WTC11 (cell line): ENCODE data around the gene KRT76. TPM values are rescaled to one million over a fixed set of nuclear protein-coding genes. Genes with fewer than 3 reads are reported as not detected.

ENCODE experiments used
- ATAC-seq: fragments of 200-7000 bp; cut with Tn5 transposase; 2 replicates; pipeline ENCODE4 v1.10.0; 2021; ENCODE audit warnings: mild to moderate bottlenecking, moderate library complexity
- CTCF ChIA-PET: fragments of 300-600 bp; sonication (Branson Sonifier 250); formaldehyde crosslinking; loops from one replicate; lab custom pipeline; 2021; ENCODE audit warnings: antibody characterized with exemption; lab: Charles Lee
- POLR2A ChIA-PET: fragments of 350-600 bp; sonication (Branson Sonifier 250); formaldehyde crosslinking; loops from one replicate; lab custom pipeline; 2021; ENCODE audit warnings: antibody characterized with exemption; lab: Charles Lee
- DNase-seq: peaks from one replicate; pipeline ENCODE4 v3.0.0; 2021; ENCODE audit warnings: low spot score
- H3K27ac Mint-ChIP-seq: 2 replicates; pipeline ENCODE4 v1.8.0; 2021; ENCODE audit warnings: mixed read lengths
- H3K27me3 Mint-ChIP-seq: 2 replicates; pipeline ENCODE4 v1.8.0; 2021; ENCODE audit warnings: low read depth, mild to moderate bottlenecking, moderate library complexity, mixed read lengths
- H3K36me3 Mint-ChIP-seq: 2 replicates; pipeline ENCODE4 v1.8.0; 2021; ENCODE audit warnings: mixed read lengths
- H3K4me1 Mint-ChIP-seq: 2 replicates; pipeline ENCODE4 v1.8.0; 2022; ENCODE audit warnings: mixed read lengths
- H3K4me3 Mint-ChIP-seq: 2 replicates; pipeline ENCODE4 v1.8.0; 2021; ENCODE audit warnings: mild to moderate bottlenecking, moderate library complexity, mixed read lengths
- H3K9me3 Mint-ChIP-seq: 2 replicates; pipeline ENCODE4 v1.8.0; 2021; ENCODE audit warnings: mixed read lengths
- ATF6 ChIP-seq: sonication (generic); formaldehyde crosslinking; IDR thresholded peaks from 2 replicates; pipeline ENCODE4 v1.8.1; 2023; ENCODE audit warnings: mild to moderate bottlenecking, missing genetic modification reagents
- CREB1 ChIP-seq: sonication (generic); formaldehyde crosslinking; IDR thresholded peaks from 2 replicates; pipeline ENCODE4 v1.8.0; 2023; ENCODE audit warnings: mild to moderate bottlenecking, missing genetic modification reagents
- CREM ChIP-seq: sonication (generic); formaldehyde crosslinking; IDR thresholded peaks from 2 replicates; pipeline ENCODE4 v1.8.1; 2022; ENCODE audit warnings: mild to moderate bottlenecking, missing genetic modification reagents, moderate library complexity
- CTCF ChIP-seq: fragments of 200-600 bp; IDR thresholded peaks from 2 replicates; pipeline ENCODE4 v1.8.0; 2022; ENCODE audit warnings: antibody characterized with exemption
- EMX1 ChIP-seq: fragments of 250-450 bp; sonication (Bioruptor Pico); IDR thresholded peaks from 2 replicates; pipeline ENCODE4 v1.8.0; 2021; ENCODE audit warnings: mild to moderate bottlenecking
- IRF1 ChIP-seq: sonication (generic); formaldehyde crosslinking; IDR thresholded peaks from 2 replicates; pipeline ENCODE4 v1.8.0; 2023; ENCODE audit warnings: missing genetic modification reagents
- OVOL2 ChIP-seq: fragments of 250-450 bp; sonication (Bioruptor Pico); IDR thresholded peaks from 2 replicates; pipeline ENCODE4 v1.9.0; 2021; ENCODE audit warnings: mild to moderate bottlenecking, borderline replicate concordance
- SP1 ChIP-seq: sonication (generic); formaldehyde crosslinking; conservative IDR thresholded peaks from 2 replicates; pipeline ENCODE4 v1.8.1; 2022; ENCODE audit warnings: missing genetic modification reagents
- TP53 ChIP-seq: sonication (generic); formaldehyde crosslinking; IDR thresholded peaks from 2 replicates; pipeline ENCODE4 v1.8.1; 2023; ENCODE audit warnings: mild to moderate bottlenecking, missing genetic modification reagents
- ZNF423 ChIP-seq: fragments of 250-450 bp; sonication (Bioruptor Pico); IDR thresholded peaks from 2 replicates; pipeline ENCODE4 v2.1.2; 2022; ENCODE audit warnings: mild to moderate bottlenecking, moderate library complexity
- total RNA-seq: library from RNA; stranded (reverse); gene quantifications from 3 replicates; pipeline ENCODE4 v1.2.3, GENCODE V29; 2021
- TF ChIP-seq, protein P1 (sequence below): sonication (generic); formaldehyde crosslinking; IDR thresholded peaks from 2 replicates; pipeline ENCODE4 v1.8.0; 2022; ENCODE audit warnings: mild to moderate bottlenecking, missing genetic modification reagents
- TF ChIP-seq, protein P2 (sequence below): fragments of 250-450 bp; sonication (Bioruptor Pico); IDR thresholded peaks from 2 replicates; pipeline ENCODE4 v1.8.0; 2021; ENCODE audit warnings: mild to moderate bottlenecking
- TF ChIP-seq, protein P3 (sequence below): sonication (generic); formaldehyde crosslinking; conservative IDR thresholded peaks from 2 replicates; pipeline ENCODE4 v1.8.1; 2022; ENCODE audit warnings: mild to moderate bottlenecking, missing genetic modification reagents
- TF ChIP-seq, protein P4 (sequence below): sonication (generic); formaldehyde crosslinking; IDR thresholded peaks from 2 replicates; pipeline ENCODE4 v1.8.1; 2022; ENCODE audit warnings: low read depth, mild to moderate bottlenecking, moderate library complexity, missing genetic modification reagents, borderline replicate concordance
- TF ChIP-seq, protein P5 (sequence below): fragments of 250-450 bp; sonication (Bioruptor Pico); IDR thresholded peaks from 2 replicates; pipeline ENCODE4 v1.9.0; 2021; ENCODE audit warnings: mild to moderate bottlenecking
- TF ChIP-seq, protein P6 (sequence below): sonication (generic); formaldehyde crosslinking; IDR thresholded peaks from 2 replicates; pipeline ENCODE4 v1.8.1; 2023; ENCODE audit warnings: mild to moderate bottlenecking, moderate library complexity, missing genetic modification reagents
- TF ChIP-seq, protein P7 (sequence below): fragments of 250-450 bp; sonication (Bioruptor Pico); IDR thresholded peaks from 2 replicates; pipeline ENCODE4 v1.9.0; 2021; ENCODE audit warnings: mild to moderate bottlenecking

KRT76 gene
- total RNA-seq, 1 experiment from 2014 or later, result not detected

DNA sequence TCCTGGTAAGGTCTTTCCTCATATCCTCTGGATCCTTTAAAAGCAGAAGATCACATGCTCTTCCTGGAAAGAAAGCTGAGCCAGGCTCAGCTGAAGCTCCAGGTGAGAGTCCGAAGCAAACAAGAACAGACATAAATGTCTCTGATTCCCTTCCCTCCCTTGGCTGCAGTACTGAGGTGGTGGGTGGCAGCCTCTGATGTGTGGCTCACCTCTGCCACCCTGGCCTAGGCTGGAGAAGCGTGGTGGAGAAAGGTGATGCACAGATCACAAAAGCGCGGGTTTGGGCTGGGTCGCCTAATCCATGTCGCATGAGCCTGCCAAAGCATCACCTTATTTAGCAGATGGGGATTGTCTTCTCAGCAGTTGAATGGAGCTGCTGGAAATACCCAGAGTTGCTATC is 2.8 kb upstream of the KRT76 start:
- ATAC-seq (no peak), DNase-seq (no peak)
- Mint-ChIP-seq H3K4me3 (no peak overlapping the region), H3K27me3 (no peaks in the 10 kb centered on the region), H3K27ac (no peak overlapping the region), H3K36me3 (no peaks in the 10 kb centered on the region), H3K9me3 (no peaks in the 10 kb centered on the region), H3K4me1 (no peaks in the 10 kb centered on the region)
- CTCF ChIA-PET, result interaction anchor here (1.3 to 1.5 kb wide), 2 partner anchors 91 kb away, joined by 3 to 4 read pairs; no protein-coding TSS in a partner anchor
- POLR2A ChIA-PET, result no interaction called here
- TF ChIP-seq OVOL2, result no peak
- TF ChIP-seq, protein P1, sequence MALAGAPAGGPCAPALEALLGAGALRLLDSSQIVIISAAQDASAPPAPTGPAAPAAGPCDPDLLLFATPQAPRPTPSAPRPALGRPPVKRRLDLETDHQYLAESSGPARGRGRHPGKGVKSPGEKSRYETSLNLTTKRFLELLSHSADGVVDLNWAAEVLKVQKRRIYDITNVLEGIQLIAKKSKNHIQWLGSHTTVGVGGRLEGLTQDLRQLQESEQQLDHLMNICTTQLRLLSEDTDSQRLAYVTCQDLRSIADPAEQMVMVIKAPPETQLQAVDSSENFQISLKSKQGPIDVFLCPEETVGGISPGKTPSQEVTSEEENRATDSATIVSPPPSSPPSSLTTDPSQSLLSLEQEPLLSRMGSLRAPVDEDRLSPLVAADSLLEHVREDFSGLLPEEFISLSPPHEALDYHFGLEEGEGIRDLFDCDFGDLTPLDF (CRISPR knock-in tag), result no peak
- TF ChIP-seq, protein P2, sequence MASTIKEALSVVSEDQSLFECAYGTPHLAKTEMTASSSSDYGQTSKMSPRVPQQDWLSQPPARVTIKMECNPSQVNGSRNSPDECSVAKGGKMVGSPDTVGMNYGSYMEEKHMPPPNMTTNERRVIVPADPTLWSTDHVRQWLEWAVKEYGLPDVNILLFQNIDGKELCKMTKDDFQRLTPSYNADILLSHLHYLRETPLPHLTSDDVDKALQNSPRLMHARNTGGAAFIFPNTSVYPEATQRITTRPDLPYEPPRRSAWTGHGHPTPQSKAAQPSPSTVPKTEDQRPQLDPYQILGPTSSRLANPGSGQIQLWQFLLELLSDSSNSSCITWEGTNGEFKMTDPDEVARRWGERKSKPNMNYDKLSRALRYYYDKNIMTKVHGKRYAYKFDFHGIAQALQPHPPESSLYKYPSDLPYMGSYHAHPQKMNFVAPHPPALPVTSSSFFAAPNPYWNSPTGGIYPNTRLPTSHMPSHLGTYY (CRISPR knock-in tag), result no peak

- no peaks in the 10 kb centered on the region for H3K27me3 Mint-ChIP-seq
- no peak overlapping the region for H3K4me3 Mint-ChIP-seq
- H3K27ac Mint-ChIP-seq, result no peak overlapping the region
- TF ChIP-seq, protein P3, sequence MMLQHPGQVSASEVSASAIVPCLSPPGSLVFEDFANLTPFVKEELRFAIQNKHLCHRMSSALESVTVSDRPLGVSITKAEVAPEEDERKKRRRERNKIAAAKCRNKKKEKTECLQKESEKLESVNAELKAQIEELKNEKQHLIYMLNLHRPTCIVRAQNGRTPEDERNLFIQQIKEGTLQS (CRISPR knock-in tag), result no peak
- TF ChIP-seq, protein P4, sequence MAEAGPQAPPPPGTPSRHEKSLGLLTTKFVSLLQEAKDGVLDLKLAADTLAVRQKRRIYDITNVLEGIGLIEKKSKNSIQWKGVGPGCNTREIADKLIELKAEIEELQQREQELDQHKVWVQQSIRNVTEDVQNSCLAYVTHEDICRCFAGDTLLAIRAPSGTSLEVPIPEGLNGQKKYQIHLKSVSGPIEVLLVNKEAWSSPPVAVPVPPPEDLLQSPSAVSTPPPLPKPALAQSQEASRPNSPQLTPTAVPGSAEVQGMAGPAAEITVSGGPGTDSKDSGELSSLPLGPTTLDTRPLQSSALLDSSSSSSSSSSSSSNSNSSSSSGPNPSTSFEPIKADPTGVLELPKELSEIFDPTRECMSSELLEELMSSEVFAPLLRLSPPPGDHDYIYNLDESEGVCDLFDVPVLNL, result no peak
- no peak for TF ChIP-seq ZNF423
- TF ChIP-seq, protein P5, sequence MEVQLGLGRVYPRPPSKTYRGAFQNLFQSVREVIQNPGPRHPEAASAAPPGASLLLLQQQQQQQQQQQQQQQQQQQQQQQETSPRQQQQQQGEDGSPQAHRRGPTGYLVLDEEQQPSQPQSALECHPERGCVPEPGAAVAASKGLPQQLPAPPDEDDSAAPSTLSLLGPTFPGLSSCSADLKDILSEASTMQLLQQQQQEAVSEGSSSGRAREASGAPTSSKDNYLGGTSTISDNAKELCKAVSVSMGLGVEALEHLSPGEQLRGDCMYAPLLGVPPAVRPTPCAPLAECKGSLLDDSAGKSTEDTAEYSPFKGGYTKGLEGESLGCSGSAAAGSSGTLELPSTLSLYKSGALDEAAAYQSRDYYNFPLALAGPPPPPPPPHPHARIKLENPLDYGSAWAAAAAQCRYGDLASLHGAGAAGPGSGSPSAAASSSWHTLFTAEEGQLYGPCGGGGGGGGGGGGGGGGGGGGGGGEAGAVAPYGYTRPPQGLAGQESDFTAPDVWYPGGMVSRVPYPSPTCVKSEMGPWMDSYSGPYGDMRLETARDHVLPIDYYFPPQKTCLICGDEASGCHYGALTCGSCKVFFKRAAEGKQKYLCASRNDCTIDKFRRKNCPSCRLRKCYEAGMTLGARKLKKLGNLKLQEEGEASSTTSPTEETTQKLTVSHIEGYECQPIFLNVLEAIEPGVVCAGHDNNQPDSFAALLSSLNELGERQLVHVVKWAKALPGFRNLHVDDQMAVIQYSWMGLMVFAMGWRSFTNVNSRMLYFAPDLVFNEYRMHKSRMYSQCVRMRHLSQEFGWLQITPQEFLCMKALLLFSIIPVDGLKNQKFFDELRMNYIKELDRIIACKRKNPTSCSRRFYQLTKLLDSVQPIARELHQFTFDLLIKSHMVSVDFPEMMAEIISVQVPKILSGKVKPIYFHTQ (CRISPR knock-in tag), result no peak
- no peak for TF ChIP-seq SP1 (CRISPR knock-in tag)
- no peak for TF ChIP-seq TP53
- TF ChIP-seq, all 79 proteins: peak for 0
- DNase-seq (no peak), ATAC-seq (no peak)
- Mint-ChIP-seq H3K9me3 (no peaks in the 10 kb centered on the region), H3K4me1 (no peaks in the 10 kb centered on the region), H3K36me3 (no peaks in the 10 kb centered on the region)
- CTCF ChIA-PET, result interaction anchor here (1.3 kb wide), 1 partner anchor 92 kb away, joined by 3 read pairs; no protein-coding TSS in a partner anchor
- POLR2A ChIA-PET, result no interaction called here
Measured at GRCh38 chr12:52778833-52779232, 1.7 kb upstream of the KRT76 start.

- POLR2A ChIA-PET, result no interaction called here
- no peak for ATAC-seq
- Mint-ChIP-seq H3K9me3 (no peaks in the 10 kb centered on the region), H3K27me3 (no peaks in the 10 kb centered on the region), H3K4me1 (no peaks in the 10 kb centered on the region), H3K4me3 (no peak overlapping the region), H3K36me3 (no peaks in the 10 kb centered on the region), H3K27ac (no peak overlapping the region)
- no peak for DNase-seq
- CTCF ChIA-PET, result interaction anchor here (0.5 kb wide), 1 partner anchor 335 kb away, joined by 5 read pairs; no protein-coding TSS in a partner anchor
- no peak for TF ChIP-seq CTCF
- no peak for TF ChIP-seq ATF6 (CRISPR knock-in tag)
- TF ChIP-seq EMX1 (CRISPR knock-in tag), result no peak
- TF ChIP-seq, protein P6, sequence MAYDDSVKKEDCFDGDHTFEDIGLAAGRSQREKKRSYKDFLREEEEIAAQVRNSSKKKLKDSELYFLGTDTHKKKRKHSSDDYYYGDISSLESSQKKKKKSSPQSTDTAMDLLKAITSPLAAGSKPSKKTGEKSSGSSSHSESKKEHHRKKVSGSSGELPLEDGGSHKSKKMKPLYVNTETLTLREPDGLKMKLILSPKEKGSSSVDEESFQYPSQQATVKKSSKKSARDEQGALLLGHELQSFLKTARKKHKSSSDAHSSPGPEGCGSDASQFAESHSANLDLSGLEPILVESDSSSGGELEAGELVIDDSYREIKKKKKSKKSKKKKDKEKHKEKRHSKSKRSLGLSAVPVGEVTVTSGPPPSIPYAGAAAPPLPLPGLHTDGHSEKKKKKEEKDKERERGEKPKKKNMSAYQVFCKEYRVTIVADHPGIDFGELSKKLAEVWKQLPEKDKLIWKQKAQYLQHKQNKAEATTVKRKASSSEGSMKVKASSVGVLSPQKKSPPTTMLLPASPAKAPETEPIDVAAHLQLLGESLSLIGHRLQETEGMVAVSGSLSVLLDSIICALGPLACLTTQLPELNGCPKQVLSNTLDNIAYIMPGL (CRISPR knock-in tag), result no peak
- no peak for TF ChIP-seq IRF1 (CRISPR knock-in tag)
- TF ChIP-seq CREB1, result no peak
- TF ChIP-seq, protein P7, sequence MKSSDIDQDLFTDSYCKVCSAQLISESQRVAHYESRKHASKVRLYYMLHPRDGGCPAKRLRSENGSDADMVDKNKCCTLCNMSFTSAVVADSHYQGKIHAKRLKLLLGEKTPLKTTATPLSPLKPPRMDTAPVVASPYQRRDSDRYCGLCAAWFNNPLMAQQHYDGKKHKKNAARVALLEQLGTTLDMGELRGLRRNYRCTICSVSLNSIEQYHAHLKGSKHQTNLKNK (CRISPR knock-in tag), result no peak
- no peak for TF ChIP-seq CREM
Measured at GRCh38 chr12:52777566-52777965, 421 bp upstream of the KRT76 start.
